ENCODE data around the gene HOXC9.

Gene HOXC9

DNA sequence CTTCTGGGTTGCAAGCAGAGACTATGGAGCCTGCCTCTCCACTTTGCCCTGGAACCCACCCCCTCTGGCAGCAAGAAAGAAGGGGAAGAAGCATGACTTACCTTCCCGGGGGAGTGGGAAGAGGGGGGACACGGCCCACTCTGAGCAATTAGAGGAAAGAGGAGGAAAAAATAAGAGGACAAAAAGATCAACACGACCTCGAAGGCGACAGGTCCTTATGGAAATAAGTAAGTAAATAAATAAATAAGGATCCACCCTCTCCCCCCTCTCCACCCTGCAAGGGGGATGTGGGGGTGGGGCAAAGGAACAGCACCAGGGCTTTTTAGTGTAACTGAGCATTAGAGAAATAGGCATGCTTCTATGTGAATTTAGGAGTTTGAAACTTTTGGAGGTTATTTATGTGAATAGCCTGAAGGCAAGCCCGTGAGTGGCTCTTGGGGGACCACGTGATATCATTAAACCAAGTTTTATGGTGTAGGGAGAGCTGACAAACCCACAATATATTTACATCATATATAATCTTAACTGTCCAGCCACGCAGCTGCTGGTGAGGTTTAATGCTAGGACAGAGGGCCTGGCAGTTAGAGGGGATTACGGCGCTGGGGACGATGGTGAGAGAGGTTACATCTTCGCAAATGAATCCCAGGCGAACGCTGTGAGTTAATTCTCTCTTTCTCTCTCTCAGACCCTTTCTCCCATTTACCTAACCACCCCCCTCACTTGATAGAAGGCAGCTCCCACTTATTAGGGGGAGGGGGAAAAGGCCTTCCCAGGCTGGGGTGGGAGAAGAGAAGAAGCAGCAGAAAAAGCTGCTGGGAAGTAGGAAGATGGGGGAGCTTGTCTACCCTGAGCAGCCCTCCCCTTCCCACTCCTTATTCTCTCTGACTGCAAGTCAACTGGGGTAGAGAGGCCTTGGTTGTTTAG lies 37.7 kb downstream of the HOXC9 start:
- DNase-seq (ENCODE audit: low spot score), result no peak
- TF ChIP-seq, protein P1, sequence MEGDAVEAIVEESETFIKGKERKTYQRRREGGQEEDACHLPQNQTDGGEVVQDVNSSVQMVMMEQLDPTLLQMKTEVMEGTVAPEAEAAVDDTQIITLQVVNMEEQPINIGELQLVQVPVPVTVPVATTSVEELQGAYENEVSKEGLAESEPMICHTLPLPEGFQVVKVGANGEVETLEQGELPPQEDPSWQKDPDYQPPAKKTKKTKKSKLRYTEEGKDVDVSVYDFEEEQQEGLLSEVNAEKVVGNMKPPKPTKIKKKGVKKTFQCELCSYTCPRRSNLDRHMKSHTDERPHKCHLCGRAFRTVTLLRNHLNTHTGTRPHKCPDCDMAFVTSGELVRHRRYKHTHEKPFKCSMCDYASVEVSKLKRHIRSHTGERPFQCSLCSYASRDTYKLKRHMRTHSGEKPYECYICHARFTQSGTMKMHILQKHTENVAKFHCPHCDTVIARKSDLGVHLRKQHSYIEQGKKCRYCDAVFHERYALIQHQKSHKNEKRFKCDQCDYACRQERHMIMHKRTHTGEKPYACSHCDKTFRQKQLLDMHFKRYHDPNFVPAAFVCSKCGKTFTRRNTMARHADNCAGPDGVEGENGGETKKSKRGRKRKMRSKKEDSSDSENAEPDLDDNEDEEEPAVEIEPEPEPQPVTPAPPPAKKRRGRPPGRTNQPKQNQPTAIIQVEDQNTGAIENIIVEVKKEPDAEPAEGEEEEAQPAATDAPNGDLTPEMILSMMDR (IDR thresholded peaks at IDR 0.05; ENCODE audit: extremely low read depth, missing control alignments), result no peak

DNA sequence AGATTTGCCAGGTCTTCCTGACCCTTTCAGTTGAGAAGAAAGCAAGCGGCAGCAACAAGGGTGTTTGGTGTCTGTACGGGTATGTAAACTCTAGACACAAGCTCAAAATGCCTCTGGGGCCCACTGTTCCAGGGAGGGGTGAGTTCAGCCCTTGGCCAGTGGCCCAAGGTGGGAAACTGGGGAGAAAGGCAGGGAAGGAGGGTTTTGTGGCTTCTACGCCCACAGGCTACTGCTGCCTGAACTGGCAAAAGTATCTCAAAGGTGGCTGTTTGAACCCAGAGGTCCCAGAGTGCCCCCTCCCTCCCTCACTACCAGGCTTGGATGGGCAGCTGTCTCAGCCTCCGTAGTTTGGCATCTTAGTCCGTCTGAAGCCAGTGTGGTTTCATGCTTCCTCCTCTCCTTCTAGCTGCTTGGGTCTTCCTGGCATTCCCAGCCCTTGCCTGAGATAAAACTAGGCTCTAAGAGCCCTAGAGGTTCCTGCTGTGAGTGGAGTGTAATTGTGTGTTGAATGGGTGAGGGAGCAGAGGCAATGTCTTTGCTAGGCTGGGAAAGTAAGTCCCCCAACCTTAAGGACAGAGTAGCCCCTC lies 38.4 kb downstream of the HOXC9 start:
- TF ChIP-seq, protein P1 (IDR thresholded peaks at IDR 0.05; ENCODE audit: extremely low read depth, missing control alignments), result no peak
- DNase-seq (ENCODE audit: low spot score), result no peak

DNA sequence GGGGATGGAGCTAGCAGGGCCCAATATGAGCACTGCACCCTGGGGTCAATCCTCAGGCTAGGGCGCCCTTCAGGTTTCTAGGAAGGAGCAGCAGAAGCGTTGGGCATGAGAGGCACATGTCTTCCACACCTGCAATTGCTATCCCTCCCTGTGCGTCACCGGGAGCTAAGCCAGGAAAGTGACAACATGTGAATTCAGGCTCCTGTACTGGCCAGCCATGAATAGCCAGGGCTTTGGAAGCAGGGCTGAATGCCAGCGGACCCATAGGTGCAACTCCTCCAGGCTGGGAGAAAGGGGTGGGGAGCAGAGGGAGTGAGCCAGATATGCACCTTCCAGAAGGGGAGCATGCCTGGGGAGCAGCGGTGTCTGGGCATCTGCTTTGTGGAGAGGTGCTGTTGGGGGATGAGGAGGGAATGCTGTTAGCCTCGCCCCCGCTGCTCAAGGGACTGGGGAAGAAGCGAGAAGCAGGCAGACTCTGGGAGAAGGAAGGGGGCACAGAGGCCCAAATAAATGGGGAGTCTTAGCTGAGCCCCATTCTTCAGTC lies 39.0 kb downstream of the HOXC9 start:
- TF ChIP-seq, protein P1 (IDR thresholded peaks at IDR 0.05; ENCODE audit: extremely low read depth, missing control alignments), result no peak
- no peak for DNase-seq (ENCODE audit: low spot score)

DNA sequence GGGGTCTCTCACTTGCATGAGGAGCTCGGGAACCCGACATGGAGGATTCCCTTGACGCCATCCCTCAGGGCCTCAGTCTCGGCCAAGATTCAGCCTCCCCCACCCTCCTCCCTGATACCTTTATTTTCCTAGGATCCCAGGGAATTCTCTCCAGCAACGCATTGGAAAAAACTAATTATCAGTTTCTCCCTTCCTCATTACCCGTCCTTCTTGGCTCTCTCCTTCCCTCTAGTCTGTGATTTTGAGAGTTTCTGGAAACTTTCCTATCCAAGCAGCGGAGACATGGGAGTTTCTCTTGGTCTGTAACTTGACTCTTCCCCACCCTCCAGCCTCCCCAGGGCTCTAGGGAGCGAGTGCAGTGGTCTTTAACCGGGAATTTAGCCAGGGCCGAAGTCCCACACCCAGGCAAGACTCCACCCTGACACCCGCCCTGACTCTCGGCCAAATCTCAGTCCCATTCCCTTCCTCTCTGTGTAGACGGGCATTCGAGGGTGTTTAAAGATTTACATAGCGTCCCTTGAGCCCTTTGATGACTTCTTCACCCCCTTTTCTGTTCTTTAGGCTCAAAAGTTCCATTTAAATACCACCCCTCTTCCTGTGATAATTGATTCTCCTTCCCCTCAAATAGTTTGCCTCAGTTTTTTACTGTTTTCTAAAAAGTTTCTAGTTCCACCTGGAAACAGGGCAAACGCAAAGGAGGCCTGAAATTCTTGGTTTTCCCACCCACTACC lies 39.6 kb downstream of the HOXC9 start:
- no peak for DNase-seq (ENCODE audit: low spot score)
- TF ChIP-seq, protein P1 (IDR thresholded peaks at IDR 0.05; ENCODE audit: extremely low read depth, missing control alignments), result no peak

DNA sequence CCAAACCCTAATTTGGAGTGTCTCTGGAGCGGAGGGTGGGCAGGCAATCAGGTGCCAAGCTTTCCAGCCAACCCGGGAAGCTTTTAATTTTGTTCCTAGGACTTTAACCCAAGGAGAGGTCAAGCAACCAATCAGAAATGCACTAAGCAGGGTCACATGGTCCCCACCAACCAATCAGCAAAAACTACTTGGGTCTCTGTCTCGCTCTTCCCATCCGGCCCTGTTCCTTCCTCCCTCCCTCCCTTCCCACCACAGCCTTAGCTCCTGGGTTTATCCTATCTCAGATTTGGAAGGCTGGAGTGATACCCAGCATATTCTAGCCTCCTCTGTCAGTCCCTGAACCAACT lies 40.2 kb downstream of the HOXC9 start:
- no peak for DNase-seq (ENCODE audit: low spot score)
- TF ChIP-seq, protein P1 (IDR thresholded peaks at IDR 0.05; ENCODE audit: extremely low read depth, missing control alignments), result no peak

DNA sequence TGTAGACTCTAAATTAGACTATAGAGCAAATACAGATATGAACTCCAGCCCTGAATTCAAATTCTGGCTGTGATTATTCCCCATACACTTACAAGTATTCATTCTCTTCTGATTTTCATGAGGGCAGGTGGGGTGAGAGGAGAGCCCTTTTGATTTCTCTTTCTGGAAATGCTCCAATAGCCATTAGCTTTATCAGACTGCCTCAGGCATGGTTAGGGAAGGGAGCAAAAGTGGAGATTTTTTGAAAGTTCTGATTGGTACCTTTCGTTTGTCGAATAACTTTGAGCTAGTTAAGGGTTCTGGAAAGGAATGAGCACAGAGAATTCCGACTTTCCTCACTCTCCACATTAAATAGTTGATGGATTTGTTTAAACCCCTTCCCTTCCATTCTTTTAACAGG lies 40.7 kb downstream of the HOXC9 start:
- TF ChIP-seq, protein P1 (IDR thresholded peaks at IDR 0.05; ENCODE audit: extremely low read depth, missing control alignments), result no peak
- no peak for DNase-seq (ENCODE audit: low spot score)
